ENCODE results near the gene CDHR3. TPM values are rescaled to one million over a fixed set of nuclear protein-coding genes. Genes with fewer than 3 reads are reported as not detected.
A peak's percentile ranks its signal among the peaks of the same experiment; 100 is the strongest.

CDHR3 gene
- total RNA-seq, 2 experiments from 2014 or later: 2.7 to 3.7 TPM

DNA sequence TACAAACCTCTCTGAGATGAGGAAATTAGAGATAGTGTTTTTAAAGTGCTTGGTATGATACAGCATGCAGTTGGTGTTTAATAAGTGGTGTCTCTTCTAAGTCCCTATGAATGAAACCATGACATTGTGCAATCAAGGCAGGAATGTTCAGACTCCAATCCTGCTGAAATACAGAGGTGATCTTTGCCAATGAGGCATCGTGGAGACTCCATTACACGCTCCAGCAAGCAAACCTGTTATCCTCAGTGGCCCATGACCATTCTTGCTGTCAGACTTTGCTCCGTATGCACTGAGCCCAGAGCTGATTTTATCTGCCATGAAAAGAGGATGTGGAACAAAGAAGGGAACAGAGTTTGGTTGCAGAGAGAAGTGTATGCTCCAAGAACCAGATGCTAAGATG lies 47.3 kb downstream of the CDHR3 start:
- Mint-ChIP-seq H3K4me3 (no peak overlapping the region), H3K27me3 (peaks cover 8% of the 10 kb centered on the region), H3K9me3 (peaks cover 16% of the 10 kb centered on the region), H3K4me1 (peaks cover 46% of the 10 kb centered on the region), H3K27ac (no peak overlapping the region), H3K36me3 (ENCODE audit: low read depth) (peaks cover 17% of the 10 kb centered on the region)
- DNase-seq: no peak
- ChIA-PET POLR2A (no interaction called here), CTCF (interaction anchor here (0.5 to 1.1 kb wide), 4 partner anchors 17 to 353 kb away, joined by 3 read pairs; no protein-coding TSS in a partner anchor)

DNA sequence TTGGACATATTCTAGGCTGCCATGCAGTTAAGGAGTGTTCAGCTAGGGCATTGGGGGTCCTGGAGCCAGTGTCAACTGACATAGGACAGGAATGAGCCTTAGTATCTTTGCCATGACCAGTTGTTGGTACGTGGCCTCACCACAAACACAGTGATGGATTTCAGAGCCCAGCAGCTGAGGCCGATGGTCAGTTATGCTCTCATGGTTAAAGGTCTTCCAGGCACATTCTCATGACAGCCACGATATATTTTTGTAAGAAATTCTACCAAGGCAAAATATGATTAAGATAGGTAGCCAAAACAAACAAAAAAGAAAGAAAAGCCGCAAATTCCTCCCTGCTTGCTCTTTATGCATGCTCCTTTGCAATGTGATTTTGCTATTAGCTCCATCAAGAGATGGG lies 47.8 kb downstream of the CDHR3 start:
- H3K27me3 Mint-ChIP-seq: peaks cover 8% of the 10 kb centered on the region
- peak overlapping the region; percentile 14 for H3K27ac Mint-ChIP-seq
- H3K36me3 Mint-ChIP-seq (ENCODE audit: low read depth): peaks cover 17% of the 10 kb centered on the region
- CTCF ChIA-PET: interaction anchor here (0.5 to 1.2 kb wide), 4 partner anchors 14 to 358 kb away, joined by 3 to 5 read pairs (median 3); no protein-coding TSS in a partner anchor
- no peak overlapping the region for H3K4me3 Mint-ChIP-seq
- peaks cover 52% of the 10 kb centered on the region for H3K4me1 Mint-ChIP-seq
- H3K9me3 Mint-ChIP-seq: peaks cover 13% of the 10 kb centered on the region
- no peak for DNase-seq
- POLR2A ChIA-PET: no interaction called here

DNA sequence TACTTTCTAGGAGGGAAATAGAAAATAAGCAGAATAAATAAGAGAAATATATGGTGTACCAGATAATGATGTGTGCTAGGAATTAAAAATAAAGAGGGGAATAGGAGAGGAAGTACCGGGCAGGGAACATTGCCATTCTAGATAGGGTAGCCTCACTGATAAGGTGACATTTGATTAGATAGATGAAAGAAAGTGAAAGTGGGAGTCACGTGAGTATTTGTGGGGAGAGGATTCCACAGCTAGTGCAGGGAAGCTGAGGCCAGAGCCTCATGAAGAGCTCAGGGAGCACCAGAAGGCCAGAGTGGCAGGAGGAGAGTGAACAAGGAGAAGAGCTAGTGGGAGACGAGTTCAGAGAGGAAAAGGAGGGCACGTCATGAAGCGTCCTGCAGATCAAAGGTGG lies 49.1 kb downstream of the CDHR3 start:
- CTCF ChIA-PET: no interaction called here
- POLR2A ChIA-PET: no interaction called here
- Mint-ChIP-seq H3K9me3 (peaks cover 9% of the 10 kb centered on the region), H3K27me3 (peaks cover 12% of the 10 kb centered on the region), H3K36me3 (ENCODE audit: low read depth) (peaks cover 17% of the 10 kb centered on the region), H3K4me1 (peaks cover 60% of the 10 kb centered on the region), H3K4me3 (no peak overlapping the region), H3K27ac (no peak overlapping the region)
- DNase-seq: no peak

GRCh38 chr7:106012935-106013439 lies 49.9 kb downstream of the CDHR3 start:
- Mint-ChIP-seq H3K4me3 (no peak overlapping the region), H3K27ac (no peak overlapping the region), H3K36me3 (ENCODE audit: low read depth) (peaks cover 9% of the 10 kb centered on the region), H3K9me3 (peaks cover under 1% of the 10 kb centered on the region), H3K4me1 (peaks cover 63% of the 10 kb centered on the region), H3K27me3 (peaks cover 12% of the 10 kb centered on the region)
- POLR2A ChIA-PET: no interaction called here
- no peak for DNase-seq
- CTCF ChIA-PET: interaction anchor here (1.5 kb wide), 1 partner anchor 12 kb away, joined by 4 read pairs; no protein-coding TSS in a partner anchor

DNA sequence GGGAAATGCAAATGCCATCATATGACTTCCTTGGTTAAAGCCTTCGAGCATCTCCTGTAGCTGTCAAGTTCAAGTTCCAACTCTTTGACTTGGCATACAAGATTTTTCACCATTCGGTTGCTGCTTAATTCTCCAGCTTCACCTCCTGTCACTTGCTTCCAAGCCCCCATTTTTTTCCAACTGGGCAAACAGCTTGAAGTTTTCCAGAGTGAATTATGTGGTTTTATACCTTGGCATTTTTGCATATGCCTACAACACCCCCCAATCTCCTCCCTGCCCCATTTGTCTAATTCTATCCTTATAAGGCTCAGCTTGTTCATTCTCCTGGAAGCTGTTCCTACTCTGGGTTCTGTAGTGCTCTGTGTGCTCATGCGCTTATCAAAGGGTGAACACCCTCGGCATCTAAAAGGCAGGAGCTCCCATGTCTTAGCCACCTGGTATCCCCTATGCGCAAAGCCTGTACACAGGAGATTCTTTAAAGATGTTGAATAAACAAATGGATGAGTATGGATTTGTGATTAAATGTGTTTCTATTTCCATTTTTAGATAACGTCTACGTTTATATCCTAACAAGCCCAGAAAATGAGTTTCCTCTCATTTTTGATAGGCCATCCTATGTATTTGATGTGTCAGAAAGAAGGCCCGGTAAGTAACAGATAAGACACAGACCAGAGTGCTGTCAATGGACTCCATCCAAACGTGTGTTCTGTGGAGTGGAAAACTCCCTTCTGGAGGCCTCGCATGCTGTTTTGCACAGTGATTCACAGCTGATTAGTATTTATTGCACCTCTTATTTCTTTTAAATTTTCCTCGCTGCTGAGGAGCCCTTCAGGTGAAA lies 52.5 kb downstream of the CDHR3 start:
- no peak for DNase-seq
- H3K36me3 Mint-ChIP-seq (ENCODE audit: low read depth): peaks cover 3% of the 10 kb centered on the region
- no peak overlapping the region for H3K27ac Mint-ChIP-seq
- H3K4me3 Mint-ChIP-seq: no peak overlapping the region
- peaks cover 60% of the 10 kb centered on the region for H3K4me1 Mint-ChIP-seq
- peaks cover 11% of the 10 kb centered on the region for H3K27me3 Mint-ChIP-seq
- POLR2A ChIA-PET: no interaction called here
- H3K9me3 Mint-ChIP-seq: no peaks in the 10 kb centered on the region
- CTCF ChIA-PET: interaction anchor here (1.5 to 1.8 kb wide), 2 partner anchors 17 to 138 kb away, joined by 4 read pairs; no protein-coding TSS in a partner anchor

DNA sequence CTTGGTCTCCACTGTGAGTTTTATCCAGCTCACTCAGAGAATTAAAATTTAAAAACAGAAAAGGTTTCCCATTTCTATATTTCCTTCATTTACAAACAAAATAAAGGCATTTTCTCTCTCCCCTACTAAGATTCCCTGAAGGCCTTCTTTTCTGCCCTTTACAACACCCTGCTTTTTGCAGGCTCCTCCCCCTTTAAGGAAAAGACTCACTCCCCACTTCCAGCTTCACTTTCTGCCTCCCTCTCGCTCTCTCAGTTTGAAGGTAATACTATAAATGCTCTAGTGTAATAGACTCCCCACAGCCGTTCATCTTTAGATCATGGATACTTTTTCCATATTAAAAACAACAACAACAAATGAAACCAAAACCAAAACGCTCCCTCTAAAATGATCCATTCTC lies 53.3 kb downstream of the CDHR3 start:
- POLR2A ChIA-PET: no interaction called here

DNA sequence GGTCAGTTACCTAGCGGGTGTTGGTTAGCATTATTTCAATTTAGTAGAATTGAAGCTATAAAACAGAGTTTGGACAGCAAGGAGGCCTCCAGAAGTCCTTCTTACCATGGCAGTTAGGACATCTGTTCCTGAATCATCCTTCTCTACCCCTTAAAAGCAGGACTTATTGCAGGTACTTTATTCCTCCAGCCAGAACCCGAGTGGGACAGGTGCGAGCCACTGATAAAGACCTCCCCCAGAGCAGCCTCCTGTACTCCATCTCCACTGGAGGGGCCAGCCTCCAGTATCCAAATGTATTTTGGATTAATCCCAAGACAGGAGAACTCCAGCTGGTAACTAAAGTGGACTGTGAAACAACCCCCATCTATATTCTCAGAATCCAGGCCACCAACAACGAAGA lies 54.6 kb downstream of the CDHR3 start:
- no peak for DNase-seq
- Mint-ChIP-seq H3K27me3 (peaks cover 6% of the 10 kb centered on the region), H3K9me3 (no peaks in the 10 kb centered on the region), H3K4me3 (no peak overlapping the region), H3K27ac (no peak overlapping the region), H3K4me1 (peaks cover 62% of the 10 kb centered on the region), H3K36me3 (ENCODE audit: low read depth) (peaks cover 3% of the 10 kb centered on the region)
- POLR2A ChIA-PET: no interaction called here
- CTCF ChIA-PET: no interaction called here

More for the DNA sequence above, 53.3 kb downstream of the CDHR3 start:
- CTCF ChIA-PET: no interaction called here
- Mint-ChIP-seq H3K9me3 (no peaks in the 10 kb centered on the region), H3K4me3 (no peak overlapping the region), H3K27me3 (peaks cover 10% of the 10 kb centered on the region), H3K36me3 (ENCODE audit: low read depth) (peaks cover 3% of the 10 kb centered on the region), H3K27ac (no peak overlapping the region), H3K4me1 (peaks cover 62% of the 10 kb centered on the region)
- no peak for DNase-seq

GRCh38 chr7:106018566-106019469 lies 55.8 kb downstream of the CDHR3 start:
- ChIA-PET POLR2A (no interaction called here), CTCF (interaction anchor here (1.1 kb wide), 1 partner anchor 18 kb away, joined by 3 read pairs; no protein-coding TSS in a partner anchor)
- no peak for DNase-seq
- H3K36me3 Mint-ChIP-seq (ENCODE audit: low read depth): peaks cover 3% of the 10 kb centered on the region
- no peak overlapping the region for H3K4me3 Mint-ChIP-seq
- H3K4me1 Mint-ChIP-seq: peaks cover 72% of the 10 kb centered on the region
- H3K9me3 Mint-ChIP-seq: no peaks in the 10 kb centered on the region
- H3K27me3 Mint-ChIP-seq: peaks cover 5% of the 10 kb centered on the region
- no peak overlapping the region for H3K27ac Mint-ChIP-seq

DNA sequence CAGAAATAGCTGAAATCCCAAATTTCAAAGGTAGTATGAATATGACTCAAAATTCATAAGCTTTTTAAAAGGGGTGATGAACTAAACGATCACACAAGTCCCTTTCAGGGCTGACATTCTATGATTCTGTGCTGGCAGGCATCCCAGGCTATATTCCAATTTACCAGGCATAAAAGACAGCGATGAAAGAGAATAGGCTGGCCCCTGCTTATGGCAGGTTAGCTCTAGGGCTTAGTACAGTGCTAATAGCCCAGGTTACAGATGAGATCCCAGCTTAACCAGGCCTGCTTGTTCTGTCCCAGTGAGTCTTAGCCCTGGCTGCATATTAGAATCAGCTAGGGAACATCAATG lies 56.4 kb downstream of the CDHR3 start:
- peaks cover 79% of the 10 kb centered on the region for H3K4me1 Mint-ChIP-seq
- CTCF ChIA-PET: interaction anchor here (1.1 kb wide), 1 partner anchor 17 kb away, joined by 3 read pairs; no protein-coding TSS in a partner anchor
- peaks cover 5% of the 10 kb centered on the region for H3K36me3 Mint-ChIP-seq (ENCODE audit: low read depth)
- DNase-seq: no peak
- H3K27ac Mint-ChIP-seq: no peak overlapping the region
- no peaks in the 10 kb centered on the region for H3K9me3 Mint-ChIP-seq
- peaks cover 10% of the 10 kb centered on the region for H3K27me3 Mint-ChIP-seq
- H3K4me3 Mint-ChIP-seq: no peak overlapping the region
- POLR2A ChIA-PET: no interaction called here

DNA sequence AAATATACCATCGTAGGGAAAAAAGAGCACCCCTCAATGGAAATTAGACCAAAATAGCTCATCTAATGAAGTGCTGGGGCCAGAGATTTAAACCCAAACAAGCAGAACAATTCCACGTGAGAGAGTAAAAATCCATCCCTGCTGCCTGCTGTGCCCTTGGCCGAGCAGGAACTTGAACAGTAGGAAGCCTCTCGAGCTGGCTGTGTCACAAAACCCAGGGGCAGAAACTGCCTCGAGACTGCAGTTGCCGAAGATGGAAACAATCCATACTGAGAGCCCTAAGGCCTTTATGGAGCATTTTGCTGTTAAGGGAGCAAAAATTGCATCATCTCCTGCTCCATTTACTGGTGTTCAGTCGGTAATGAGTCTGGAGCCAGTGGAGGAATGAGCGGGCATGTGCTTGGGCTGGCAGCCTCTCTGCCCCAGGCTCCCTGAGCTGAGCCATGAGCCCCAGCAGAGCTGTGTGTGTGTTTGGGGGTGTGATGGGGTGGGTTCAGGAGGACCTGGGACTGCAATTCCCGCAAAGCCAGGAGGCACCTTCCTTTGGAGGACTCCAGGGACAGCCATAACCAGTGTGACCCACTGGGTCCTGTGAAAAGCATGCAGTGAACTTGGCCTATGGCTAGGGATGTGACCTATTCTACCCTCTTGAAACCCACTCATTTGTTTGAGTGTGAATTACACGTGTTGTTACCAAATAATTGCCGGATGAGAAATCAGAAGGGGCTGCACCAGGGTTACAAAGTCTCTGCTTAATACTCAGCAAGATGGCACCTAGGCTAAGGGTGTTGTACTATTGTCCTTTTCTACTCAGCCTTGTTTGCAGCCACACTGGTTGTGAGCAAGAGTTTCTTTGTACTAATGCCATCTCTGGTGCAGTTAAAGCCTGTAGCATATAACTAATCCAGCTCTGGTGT lies 58.3 kb downstream of the CDHR3 start:
- Mint-ChIP-seq H3K4me3 (peak overlapping the region; percentile 22), H3K9me3 (no peaks in the 10 kb centered on the region), H3K4me1 (peaks cover 75% of the 10 kb centered on the region), H3K36me3 (ENCODE audit: low read depth) (peaks cover 3% of the 10 kb centered on the region), H3K27ac (peak overlapping the region; percentile 91), H3K27me3 (peaks cover 11% of the 10 kb centered on the region)
- DNase-seq: no peak
- ChIA-PET CTCF (interaction anchor here (0.6 to 1.7 kb wide), 6 partner anchors 26 to 344 kb away, joined by 3 to 7 read pairs (median 4); no protein-coding TSS in a partner anchor), POLR2A (no interaction called here)

DNA sequence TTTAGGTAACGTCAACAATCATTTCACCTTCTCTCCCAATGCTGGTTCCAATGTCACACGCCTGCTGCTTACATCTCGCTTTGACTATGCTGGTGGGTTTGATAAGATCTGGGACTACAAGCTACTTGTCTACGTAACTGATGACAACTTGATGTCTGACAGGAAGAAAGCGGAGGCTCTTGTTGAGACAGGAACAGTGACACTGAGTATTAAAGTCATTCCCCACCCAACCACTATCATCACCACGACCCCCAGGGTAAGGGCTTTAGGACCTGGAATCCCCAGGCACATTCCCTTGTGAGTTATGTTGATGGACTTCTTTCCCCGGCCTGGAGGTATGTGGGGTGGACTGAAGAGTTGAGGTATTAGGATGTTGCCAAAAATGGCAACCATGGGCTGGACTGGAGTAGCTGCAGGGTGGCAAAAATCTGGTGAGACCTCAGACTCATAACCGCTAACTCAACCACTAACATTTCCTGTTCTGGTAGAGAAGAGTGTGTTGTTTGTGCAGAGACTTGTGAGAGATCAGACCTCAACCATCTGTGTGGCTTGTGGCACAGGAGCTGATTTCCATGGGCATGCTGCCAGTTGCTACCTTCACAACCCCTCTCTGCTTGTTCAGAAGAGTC lies 59.2 kb downstream of the CDHR3 start:
- POLR2A ChIA-PET: interaction anchor here (0.7 kb wide), 1 partner anchor 213 kb away, joined by 3 read pairs; no protein-coding TSS in a partner anchor
- peaks cover 2% of the 10 kb centered on the region for H3K36me3 Mint-ChIP-seq (ENCODE audit: low read depth)
- H3K27me3 Mint-ChIP-seq: peaks cover 11% of the 10 kb centered on the region
- CTCF ChIA-PET: interaction anchor here (0.8 to 1.7 kb wide), 9 partner anchors 25 to 345 kb away, joined by 3 to 7 read pairs (median 3); no protein-coding TSS in a partner anchor
- H3K9me3 Mint-ChIP-seq: no peaks in the 10 kb centered on the region
- peak overlapping the region; percentile 22 for H3K4me3 Mint-ChIP-seq
- peak overlapping the region; percentile 91 for H3K27ac Mint-ChIP-seq
- peaks cover 73% of the 10 kb centered on the region for H3K4me1 Mint-ChIP-seq
- DNase-seq: peak; percentile 85

Data from activated CD4-positive, alpha-beta T cell treated with anti-CD3 and anti-CD28 coated beads, Interleukin-2, amount 10 ng/mL, durations not matched to agents 7 days and 5 days (primary cell).